NCI-H2196 (cell line): ENCODE data around the gene HBEGF.

Experiments
- DNase-seq: peaks from one replicate; lab custom pipeline; 2025; ENCODE audit not compliant: unreplicated experiment; lab: John Stamatoyannopoulos, UW

The HBEGF gene

GRCh38 chr5:140305471-140305870, 40.9 kb downstream of the HBEGF start:
- DNase-seq, result no peak

- no peak for DNase-seq
Observed at GRCh38 chr5:140303966-140304365, 42.4 kb downstream of the HBEGF start.

- peak; percentile 93 for DNase-seq
Observed at GRCh38 chr5:140302786-140303639, 43.4 kb downstream of the HBEGF start, which contains the start of gene PFDN1. TSS of gene PFDN1 (minus strand) at chr5:140303101. CDS start at chr5:140303073, 28 bp downstream.

GRCh38 chr5:140301136-140301535, 45.3 kb downstream of the HBEGF start:
- DNase-seq, result no peak

- DNase-seq, result no peak
Observed at GRCh38 chr5:140299056-140299455, 47.3 kb downstream of the HBEGF start.

GRCh38 chr5:140298183-140298601, 48.2 kb downstream of the HBEGF start:
- DNase-seq, result no peak

GRCh38 chr5:140297283-140297682, 49.1 kb downstream of the HBEGF start:
- no peak for DNase-seq

GRCh38 chr5:140296289-140296688, 50.1 kb downstream of the HBEGF start:
- no peak for DNase-seq

- DNase-seq, result peak; percentile 73
Observed at GRCh38 chr5:140295414-140295813, 51.0 kb downstream of the HBEGF start.

- no peak for DNase-seq
Observed at GRCh38 chr5:140294753-140295152, 51.6 kb downstream of the HBEGF start.

GRCh38 chr5:140293849-140294100, 52.6 kb downstream of the HBEGF start:
- no peak for DNase-seq

- no peak for DNase-seq
Observed at GRCh38 chr5:140293091-140293848, 53.1 kb downstream of the HBEGF start.

- DNase-seq, result no peak
Observed at GRCh38 chr5:140292212-140293036, 54.0 kb downstream of the HBEGF start.

GRCh38 chr5:140287801-140288521, 58.4 kb downstream of the HBEGF start:
- DNase-seq, result no peak

- no peak for DNase-seq
Observed at GRCh38 chr5:140286424-140286823, 60.0 kb downstream of the HBEGF start.

GRCh38 chr5:140284013-140284412, 62.4 kb downstream of the HBEGF start:
- DNase-seq, result no peak
